GM12874 (cell line): ENCODE data around the gene CDC23.

Experiments
- CTCF ChIP-seq: IDR thresholded peaks from 2 replicates; pipeline ENCODE4 v1.5.1; 2011; ENCODE audit warnings: low read depth, mild to moderate bottlenecking, control low read depth, low read length, moderate library complexity; ENCODE audit not compliant: insufficient read depth

The CDC23 gene

GRCh38 chr5:138192826-138193225 is 20.3 kb downstream of the CDC23 start:
- no peak for TF ChIP-seq CTCF

- no peak for TF ChIP-seq CTCF
Observed at GRCh38 chr5:138188626-138189025, 24.5 kb downstream of the CDC23 start.

- TF ChIP-seq CTCF: no peak
Observed at GRCh38 chr5:138186002-138186447, 27.1 kb downstream of the CDC23 start.

GRCh38 chr5:138182808-138183207 is 30.3 kb downstream of the CDC23 start:
- no peak for TF ChIP-seq CTCF

GRCh38 chr5:138180841-138181240 is 32.3 kb downstream of the CDC23 start:
- TF ChIP-seq CTCF: no peak

- peak; percentile 42; the same call in 1 of the 2 replicates for TF ChIP-seq CTCF
Observed at GRCh38 chr5:138180183-138180782, 32.8 kb downstream of the CDC23 start.

GRCh38 chr5:138179277-138179857 is 33.8 kb downstream of the CDC23 start:
- TF ChIP-seq CTCF: no peak
